A549 (cell line): ENCODE results near the gene OPA3.

Experiments
- MAFK ChIP-seq: fragments of 450-650 bp; IDR thresholded peaks from 2 replicates; pipeline ENCODE4 v1.6.1; 2014; ENCODE audit not compliant: partially characterized antibody
- PHF8 ChIP-seq: fragments of 200-600 bp; sonication (generic); IDR thresholded peaks from 2 replicates; pipeline ENCODE4 v1.6.1; 2016; ENCODE audit warnings: low read depth, mild to moderate bottlenecking, antibody characterized with exemption, moderate library complexity, borderline replicate concordance
- POLR2A ChIP-seq: IDR thresholded peaks from 2 replicates; pipeline ENCODE4 v1.6.1; 2012; ENCODE audit warnings: mild to moderate bottlenecking, low read length
- POLR2AphosphoS2 ChIP-seq: conservative IDR thresholded peaks from 2 replicates; pipeline ENCODE4 v1.6.1; 2012; ENCODE audit warnings: low read length, improper control_type of control experiment, inconsistent platforms
- TF ChIP-seq, protein P1 (sequence below): IDR thresholded peaks from 2 replicates; pipeline ENCODE4 v1.6.1; 2012
- TF ChIP-seq, protein P2 (sequence below): fragments of >200 bp; sonication (Bioruptor Twin); formaldehyde crosslinking; IDR thresholded peaks from 3 replicates; pipeline ENCODE4 v1.5.1; 2016

DNA sequence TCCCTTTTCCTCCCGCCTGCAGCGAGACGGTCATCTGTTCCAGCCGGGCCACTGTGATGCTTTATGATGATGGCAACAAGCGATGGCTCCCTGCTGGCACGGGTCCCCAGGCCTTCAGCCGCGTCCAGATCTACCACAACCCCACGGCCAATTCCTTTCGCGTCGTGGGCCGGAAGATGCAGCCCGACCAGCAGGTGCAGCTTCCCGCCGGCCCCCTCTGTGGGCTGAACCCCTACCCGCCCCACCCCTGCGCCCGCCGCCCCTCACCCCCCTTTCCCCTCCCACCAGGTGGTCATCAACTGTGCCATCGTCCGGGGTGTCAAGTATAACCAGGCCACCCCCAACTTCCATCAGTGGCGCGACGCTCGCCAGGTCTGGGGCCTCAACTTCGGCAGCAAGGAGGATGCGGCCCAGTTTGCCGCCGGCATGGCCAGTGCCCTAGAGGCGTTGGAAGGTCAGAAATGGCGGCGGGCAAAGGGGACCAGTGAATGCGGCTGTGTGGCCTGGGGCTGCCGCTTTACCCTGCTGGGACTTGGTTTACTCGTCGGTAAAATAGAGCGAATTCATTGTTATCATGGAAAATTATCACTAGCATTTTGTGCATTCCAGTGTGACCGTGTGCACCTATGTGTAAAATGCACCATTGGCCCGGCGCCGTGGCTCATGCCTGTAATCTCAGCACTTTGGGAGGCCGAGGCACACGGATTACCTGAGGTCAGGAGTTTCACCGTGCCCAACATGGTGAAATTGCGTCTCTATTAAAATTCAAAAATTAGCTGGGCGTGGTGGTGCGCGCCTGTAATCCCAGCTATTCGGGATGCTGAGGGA, 66.7 kb downstream of the OPA3 start:
- TF ChIP-seq, protein P1, sequence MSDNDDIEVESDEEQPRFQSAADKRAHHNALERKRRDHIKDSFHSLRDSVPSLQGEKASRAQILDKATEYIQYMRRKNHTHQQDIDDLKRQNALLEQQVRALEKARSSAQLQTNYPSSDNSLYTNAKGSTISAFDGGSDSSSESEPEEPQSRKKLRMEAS = no peak
- TF ChIP-seq, protein P2, sequence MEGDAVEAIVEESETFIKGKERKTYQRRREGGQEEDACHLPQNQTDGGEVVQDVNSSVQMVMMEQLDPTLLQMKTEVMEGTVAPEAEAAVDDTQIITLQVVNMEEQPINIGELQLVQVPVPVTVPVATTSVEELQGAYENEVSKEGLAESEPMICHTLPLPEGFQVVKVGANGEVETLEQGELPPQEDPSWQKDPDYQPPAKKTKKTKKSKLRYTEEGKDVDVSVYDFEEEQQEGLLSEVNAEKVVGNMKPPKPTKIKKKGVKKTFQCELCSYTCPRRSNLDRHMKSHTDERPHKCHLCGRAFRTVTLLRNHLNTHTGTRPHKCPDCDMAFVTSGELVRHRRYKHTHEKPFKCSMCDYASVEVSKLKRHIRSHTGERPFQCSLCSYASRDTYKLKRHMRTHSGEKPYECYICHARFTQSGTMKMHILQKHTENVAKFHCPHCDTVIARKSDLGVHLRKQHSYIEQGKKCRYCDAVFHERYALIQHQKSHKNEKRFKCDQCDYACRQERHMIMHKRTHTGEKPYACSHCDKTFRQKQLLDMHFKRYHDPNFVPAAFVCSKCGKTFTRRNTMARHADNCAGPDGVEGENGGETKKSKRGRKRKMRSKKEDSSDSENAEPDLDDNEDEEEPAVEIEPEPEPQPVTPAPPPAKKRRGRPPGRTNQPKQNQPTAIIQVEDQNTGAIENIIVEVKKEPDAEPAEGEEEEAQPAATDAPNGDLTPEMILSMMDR = no peak
- TF ChIP-seq MAFK (no peak), POLR2AphosphoS2 (no peak), POLR2A (no peak), PHF8 (no peak)
